Esophagus (tissue), 2 donors: ENCODE data around the gene OR52I2. TPM values are rescaled to one million over a fixed set of nuclear protein-coding genes. Genes with fewer than 3 reads are reported as not detected.

Experiments
- H3K27ac ChIP-seq, 2 donors: one replicate each; pipeline ENCODE4 v1.5.1; 2013; ENCODE audit warnings: low read depth in 2 of 2, mild to moderate bottlenecking in 2 of 2, inconsistent platforms in 1 of 2, low read length in 1 of 2, moderate library complexity in 1 of 2
- H3K27me3 ChIP-seq, 2 donors: one replicate each; pipeline ENCODE4 v1.6.1; 2013; ENCODE audit warnings: low read length in 2 of 2, control low read depth in 1 of 2, mild to moderate bottlenecking in 1 of 2; ENCODE audit not compliant: insufficient read depth in 2 of 2, control insufficient read depth in 1 of 2
- H3K36me3 ChIP-seq, 2 donors: one replicate each; pipeline ENCODE4 v1.6.1; 2013; ENCODE audit warnings: low read length in 1 of 2; ENCODE audit not compliant: control insufficient read depth in 2 of 2, insufficient read depth in 2 of 2
- H3K4me1 ChIP-seq, 2 donors: one replicate each; pipeline ENCODE4 v1.6.1; 2013; ENCODE audit warnings: low read length in 1 of 2; ENCODE audit not compliant: control insufficient read depth in 2 of 2, insufficient read depth in 2 of 2
- H3K4me3 ChIP-seq, 2 donors: one replicate each; pipeline ENCODE4 v1.5.1; 2013; ENCODE audit warnings: low read length in 2 of 2, mild to moderate bottlenecking in 2 of 2, low read depth in 1 of 2, moderate library complexity in 1 of 2
- H3K9me3 ChIP-seq, 2 donors: one replicate each; pipeline ENCODE4 v1.6.1; 2013; ENCODE audit warnings: mild to moderate bottlenecking in 2 of 2, low read depth in 1 of 2, low read length in 1 of 2, moderate library complexity in 1 of 2; ENCODE audit not compliant: control insufficient read depth in 2 of 2, insufficient read depth in 1 of 2
- WGBS, 2 donors: extraction: QIAGEN DNeasy Blood & Tissue Kit; methylation state at CpG; one replicate each; pipeline ENCODE4 v1.1.7; 2013; 5-methylcytosine and 5-hydroxymethylcytosine counted together
- polyA plus RNA-seq, 2 donors: library from polyadenylated mRNA; stranded (reverse); fragments of 200-250 nt; gene quantifications; one replicate each; pipeline ENCODE4 v1.2.3, GENCODE V29; 2013
- donor health status: healthy with polysubstance abuse.
- donor health status: Bipolar disorder and iron deficiency.

The OR52I2 gene
- polyA plus RNA-seq, 2 donors, result not detected

GRCh38 chr11:4606231-4607015 is 24.9 kb downstream of the OR52I2 start:
- Histone ChIP-seq H3K36me3 (peaks cover 14 to 20% of the 10 kb centered on the region in 2 donors), H3K27ac (no peak overlapping the region), H3K27me3 (no peaks in the 10 kb centered on the region), H3K4me3 (peak overlapping the region; percentile 6 to 88), H3K9me3 (no peaks in the 10 kb centered on the region), H3K4me1 (no peaks in the 10 kb centered on the region)
- WGBS, 2 donors, result 34 to 53% methylated on average over 1 of the region's 1 CpG

DNA sequence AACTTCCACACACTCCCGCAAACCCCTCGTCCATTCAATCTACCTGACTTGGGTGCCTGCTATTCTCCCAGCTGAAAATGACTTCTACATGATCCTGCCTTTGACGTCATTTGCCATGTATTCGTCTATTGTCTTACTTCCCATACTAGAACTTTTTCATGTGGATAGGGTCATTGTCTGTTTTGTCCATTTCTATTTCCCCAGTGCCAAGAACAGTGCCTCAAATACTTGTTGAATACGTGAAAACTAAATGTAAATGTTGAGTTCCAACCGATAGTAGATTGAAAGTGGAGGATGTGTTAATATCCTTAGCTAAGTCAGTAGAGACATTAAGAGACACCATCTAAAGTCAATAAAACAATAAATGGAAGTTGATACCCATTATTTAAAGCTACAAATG is 25.6 kb downstream of the OR52I2 start:
- Histone ChIP-seq H3K27ac (no peak overlapping the region), H3K27me3 (no peaks in the 10 kb centered on the region), H3K9me3 (no peaks in the 10 kb centered on the region), H3K36me3 (peaks cover 7 to 13% of the 10 kb centered on the region in 2 donors), H3K4me1 (no peaks in the 10 kb centered on the region), H3K4me3 (peak overlapping the region; percentile 6 to 88)
- 33 to 41% methylated on average over 6 of the region's 6 CpGs for WGBS, 2 donors

DNA sequence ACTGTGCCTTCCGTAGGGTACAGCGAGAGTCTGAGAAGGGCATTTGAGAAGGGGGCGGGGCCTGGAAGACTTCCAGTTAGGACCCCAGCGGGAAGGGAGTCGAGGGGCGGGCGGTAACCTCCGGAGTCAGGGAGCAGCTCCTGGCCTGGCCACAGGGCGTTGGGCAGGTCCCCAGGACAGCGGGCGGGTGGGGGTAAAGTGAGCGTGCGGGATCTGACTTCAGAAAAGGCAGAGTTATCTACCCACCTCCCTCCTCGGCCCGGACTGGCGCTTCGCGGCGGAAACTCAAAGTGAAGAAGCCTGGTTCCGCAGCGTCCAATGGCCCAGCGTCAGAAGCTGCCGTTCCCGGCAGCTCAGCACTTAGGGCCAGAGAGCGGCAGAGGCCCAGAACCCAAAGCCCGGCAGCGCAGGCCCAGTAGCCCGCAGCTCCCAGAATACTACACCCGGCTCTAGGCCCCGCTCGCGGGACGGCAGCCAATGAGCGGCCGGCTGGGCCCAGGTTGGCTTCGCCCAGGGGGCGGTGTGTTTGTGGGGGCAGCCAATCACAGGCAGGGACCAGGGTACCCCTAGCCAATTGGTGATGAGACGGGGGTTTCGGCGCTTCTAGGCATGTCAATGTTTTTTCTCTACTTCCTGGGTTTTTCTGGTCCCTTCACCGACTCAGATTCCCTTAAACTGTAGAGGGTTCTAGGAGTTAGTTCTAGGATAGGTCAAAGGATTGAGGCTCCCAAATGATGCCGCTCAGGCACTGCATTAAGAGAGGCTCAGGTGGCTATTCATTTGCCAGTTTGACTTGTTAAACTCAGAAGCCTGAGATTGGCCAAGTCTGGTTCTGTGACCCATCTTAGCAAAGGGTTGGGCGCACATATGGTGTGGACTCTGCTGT is 26.5 kb downstream of the OR52I2 start, which contains the start of gene TRIM68:
TRIM68 (minus strand) TSS at position 451 of the 886 bp plus-strand sequence. CDS start 2,727 bp downstream, outside the sequence.
- Histone ChIP-seq H3K4me1 (no peaks in the 10 kb centered on the region), H3K9me3 (no peaks in the 10 kb centered on the region), H3K36me3 (peaks cover 4 to 7% of the 10 kb centered on the region in 2 donors), H3K4me3 (peak within 1 kb of the TSS; percentile 83 to 88), H3K27ac (peak within 1 kb of the TSS; percentile 89), H3K27me3 (no peaks in the 10 kb centered on the region)
- 4% methylated on average over 43 of the region's 43 CpGs for WGBS, 2 donors

GRCh38 chr11:4610258-4610935 is 28.9 kb downstream of the OR52I2 start:
- H3K4me1 ChIP-seq, result no peaks in the 10 kb centered on the region
- H3K4me3 ChIP-seq, result no peak overlapping the region
- peak overlapping the region in 1 of 2 donors; percentile 9 for H3K27ac ChIP-seq
- H3K36me3 ChIP-seq, result no peaks in the 10 kb centered on the region
- 27 to 37% methylated on average over 3 of the region's 3 CpGs for WGBS, 2 donors
- H3K27me3 ChIP-seq, result no peaks in the 10 kb centered on the region
- no peaks in the 10 kb centered on the region for H3K9me3 ChIP-seq

DNA sequence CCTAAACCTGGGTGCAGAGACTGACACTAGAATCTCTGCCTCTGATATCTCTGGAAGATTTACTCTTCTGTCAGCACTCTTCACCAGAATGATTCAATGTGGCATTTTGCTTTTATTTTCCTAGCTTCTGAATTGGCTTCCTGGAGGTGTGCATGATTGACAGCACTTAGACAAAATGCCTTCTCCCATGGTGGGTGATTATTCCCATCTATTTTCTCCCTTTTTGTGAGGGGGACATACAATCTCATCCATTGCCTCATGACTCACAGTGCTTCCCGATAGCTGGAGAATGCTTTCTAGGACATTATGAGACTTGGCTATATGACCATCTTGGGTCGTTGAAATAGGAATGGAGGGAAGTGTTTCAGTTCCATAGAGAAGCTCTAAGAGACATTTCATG is 30.4 kb downstream of the OR52I2 start:
- Histone ChIP-seq H3K4me1 (no peaks in the 10 kb centered on the region), H3K4me3 (no peak overlapping the region), H3K9me3 (no peaks in the 10 kb centered on the region), H3K27ac (no peak overlapping the region), H3K36me3 (no peaks in the 10 kb centered on the region), H3K27me3 (no peaks in the 10 kb centered on the region)
- WGBS, 2 donors, result 86 to 89% methylated on average over 2 of the region's 2 CpGs

GRCh38 chr11:4615856-4616444 is 34.4 kb downstream of the OR52I2 start:
- H3K27me3 ChIP-seq, result no peaks in the 10 kb centered on the region
- H3K36me3 ChIP-seq, result no peaks in the 10 kb centered on the region
- no peak overlapping the region for H3K4me3 ChIP-seq
- no peaks in the 10 kb centered on the region for H3K9me3 ChIP-seq
- no peaks in the 10 kb centered on the region for H3K4me1 ChIP-seq
- H3K27ac ChIP-seq, result no peak overlapping the region

DNA sequence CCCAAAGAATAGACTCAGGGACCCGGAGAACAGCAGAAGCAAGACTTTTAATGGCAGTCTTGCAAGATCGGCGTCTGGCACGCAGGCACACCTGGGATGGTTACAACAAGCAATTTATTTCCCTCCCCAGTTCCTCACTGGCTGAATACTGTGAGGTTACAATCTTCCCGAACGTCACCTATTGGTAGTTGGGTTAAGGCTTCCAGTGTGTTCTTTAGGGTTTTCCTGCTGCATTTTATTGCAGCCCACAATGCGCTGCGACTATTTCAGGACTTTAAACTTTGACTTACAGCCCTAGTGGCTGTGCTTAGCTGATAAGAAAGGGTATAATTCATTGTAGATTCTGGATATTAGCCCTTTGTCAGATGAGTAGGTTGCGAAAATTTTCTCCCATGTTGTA is 38.0 kb downstream of the OR52I2 start:
- 78 to 85% methylated on average over 9 of the region's 9 CpGs for WGBS, 2 donors
- Histone ChIP-seq H3K27ac (no peak overlapping the region), H3K4me1 (no peaks in the 10 kb centered on the region), H3K4me3 (no peak overlapping the region), H3K9me3 (no peaks in the 10 kb centered on the region), H3K36me3 (no peaks in the 10 kb centered on the region), H3K27me3 (no peaks in the 10 kb centered on the region)

- Histone ChIP-seq H3K4me1 (no peaks in the 10 kb centered on the region), H3K36me3 (no peaks in the 10 kb centered on the region), H3K9me3 (no peaks in the 10 kb centered on the region), H3K4me3 (no peak overlapping the region), H3K27me3 (peaks cover 0 to 4% of the 10 kb centered on the region in 2 donors), H3K27ac (no peak overlapping the region)
- 43 to 46% methylated on average over 15 of the region's 15 CpGs for WGBS, 2 donors
Measured at GRCh38 chr11:4626207-4627099, 44.9 kb downstream of the OR52I2 start.
